Colonic mucosa (tissue), 4 donors: ENCODE measurements around the gene H6PD. TPM values are rescaled to one million over a fixed set of nuclear protein-coding genes. Genes with fewer than 3 reads are reported as not detected.

Experiments used
- DNase-seq: peaks from one replicate; pipeline ENCODE4 v3.0.0-alpha.2; 2020
- H3K27ac ChIP-seq: fragments of 200-600 bp; one replicate; pipeline ENCODE4 v1.8.0; 2021
- H3K27me3 ChIP-seq: fragments of 200-600 bp; one replicate; pipeline ENCODE4 v1.8.0; 2021
- H3K36me3 ChIP-seq: fragments of 200-600 bp; one replicate; pipeline ENCODE4 v1.8.0; 2021
- H3K4me1 ChIP-seq: fragments of 200-600 bp; one replicate; pipeline ENCODE4 v1.8.0; 2021; ENCODE audit warnings: mild to moderate bottlenecking
- H3K4me3 ChIP-seq: fragments of 200-600 bp; one replicate; pipeline ENCODE4 v1.8.0; 2021
- H3K9ac ChIP-seq, 2 donors: one replicate each; pipeline ENCODE4 v1.7.0; 2013; ENCODE audit warnings: control low read depth in 2 of 2, low read depth in 2 of 2, low read length in 2 of 2
- H3K9me3 ChIP-seq: fragments of 200-600 bp; one replicate; pipeline ENCODE4 v1.8.0; 2021
- intact Hi-C: fragments of 100-400 bp; cut with DNase I; formaldehyde crosslinking; loops from one replicate; pipeline ENCODE4 v1.14.1; 2022
- total RNA-seq, 2 donors: library from RNA; stranded (reverse); fragmentation: NEBNext Ultra II Directional in 1 of 2; extraction: Animal tissue kit (Norgen Biotek cat#: 25700) in 1 of 2; gene quantifications; one replicate each; pipeline ENCODE4 v1.2.1, GENCODE V29; 2021
- TF ChIP-seq, protein P1 (sequence below): fragments of 200-600 bp; IDR thresholded peaks from one replicate; pipeline ENCODE4 v1.8.0; 2022; ENCODE audit warnings: antibody characterized with exemption, mild to moderate bottlenecking
- donor health status: healthy.
- donor health status: DM: no; HTN: no; CAD: no.
- donor health status: DM: no; HTN: no; CAD: no.

The H6PD gene
- total RNA-seq, 2 donors from 2014 or later: 20.8 to 24.7 TPM

GRCh38 chr1:9269721-9270120 is 35.1 kb downstream of the H6PD start:
- no peaks in the 10 kb centered on the region for H3K9me3 ChIP-seq
- H3K4me1 ChIP-seq: no peaks in the 10 kb centered on the region
- intact Hi-C loops: no loop called here
- H3K9ac ChIP-seq: no peak overlapping the region
- no peak overlapping the region for H3K4me3 ChIP-seq
- peaks cover 1% of the 10 kb centered on the region for H3K36me3 ChIP-seq
- no peaks in the 10 kb centered on the region for H3K27me3 ChIP-seq
- no peak for DNase-seq
- H3K27ac ChIP-seq: no peak overlapping the region
- TF ChIP-seq, protein P1, sequence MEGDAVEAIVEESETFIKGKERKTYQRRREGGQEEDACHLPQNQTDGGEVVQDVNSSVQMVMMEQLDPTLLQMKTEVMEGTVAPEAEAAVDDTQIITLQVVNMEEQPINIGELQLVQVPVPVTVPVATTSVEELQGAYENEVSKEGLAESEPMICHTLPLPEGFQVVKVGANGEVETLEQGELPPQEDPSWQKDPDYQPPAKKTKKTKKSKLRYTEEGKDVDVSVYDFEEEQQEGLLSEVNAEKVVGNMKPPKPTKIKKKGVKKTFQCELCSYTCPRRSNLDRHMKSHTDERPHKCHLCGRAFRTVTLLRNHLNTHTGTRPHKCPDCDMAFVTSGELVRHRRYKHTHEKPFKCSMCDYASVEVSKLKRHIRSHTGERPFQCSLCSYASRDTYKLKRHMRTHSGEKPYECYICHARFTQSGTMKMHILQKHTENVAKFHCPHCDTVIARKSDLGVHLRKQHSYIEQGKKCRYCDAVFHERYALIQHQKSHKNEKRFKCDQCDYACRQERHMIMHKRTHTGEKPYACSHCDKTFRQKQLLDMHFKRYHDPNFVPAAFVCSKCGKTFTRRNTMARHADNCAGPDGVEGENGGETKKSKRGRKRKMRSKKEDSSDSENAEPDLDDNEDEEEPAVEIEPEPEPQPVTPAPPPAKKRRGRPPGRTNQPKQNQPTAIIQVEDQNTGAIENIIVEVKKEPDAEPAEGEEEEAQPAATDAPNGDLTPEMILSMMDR: no peak

DNA sequence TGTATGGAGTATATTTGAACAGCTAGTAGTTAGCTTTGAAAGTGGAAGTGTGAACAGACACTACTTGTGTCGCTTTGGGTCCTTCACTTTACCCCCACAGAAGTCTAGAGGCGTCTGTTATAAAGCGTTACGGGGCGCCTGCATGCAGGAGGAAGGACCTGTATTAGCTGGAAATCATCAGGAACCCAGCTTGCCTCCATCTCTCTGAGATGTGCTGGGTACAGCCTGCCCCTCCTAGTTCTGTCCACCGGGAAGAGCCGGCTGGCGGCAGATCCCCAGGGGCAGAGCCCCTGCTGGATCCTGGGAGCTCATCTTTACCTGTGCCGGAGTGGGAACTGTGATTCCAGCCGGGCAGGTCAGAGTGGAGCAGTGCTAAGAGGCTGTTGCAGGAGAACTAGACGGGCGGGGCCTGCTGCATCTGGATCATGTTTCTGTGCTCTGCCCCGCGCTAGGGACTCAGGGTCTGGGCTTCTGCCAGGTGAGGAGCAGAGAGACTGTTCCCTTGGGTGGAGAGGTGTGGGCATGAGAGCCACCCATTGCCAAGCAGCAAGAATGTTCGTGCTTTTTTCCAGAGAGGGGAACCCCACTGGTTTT is 35.8 kb downstream of the H6PD start:
- no peak overlapping the region for H3K9ac ChIP-seq
- no peak for DNase-seq

GRCh38 chr1:9271283-9271682 is 36.7 kb downstream of the H6PD start:
- no peak overlapping the region for H3K27ac ChIP-seq
- H3K9ac ChIP-seq: no peak overlapping the region
- no peak for DNase-seq
- TF ChIP-seq, protein P1: no peak
- H3K27me3 ChIP-seq: no peaks in the 10 kb centered on the region
- H3K4me3 ChIP-seq: no peak overlapping the region
- no peaks in the 10 kb centered on the region for H3K9me3 ChIP-seq
- intact Hi-C loops: no loop called here
- H3K36me3 ChIP-seq: no peaks in the 10 kb centered on the region
- H3K4me1 ChIP-seq: peaks cover 4% of the 10 kb centered on the region

More for the DNA sequence above, 35.8 kb downstream of the H6PD start:
- H3K4me1 ChIP-seq: no peaks in the 10 kb centered on the region
- intact Hi-C loops: no loop called here
- TF ChIP-seq, protein P1: no peak
- no peaks in the 10 kb centered on the region for H3K9me3 ChIP-seq
- no peaks in the 10 kb centered on the region for H3K36me3 ChIP-seq
- H3K27me3 ChIP-seq: no peaks in the 10 kb centered on the region
- no peak overlapping the region for H3K27ac ChIP-seq
- no peak overlapping the region for H3K4me3 ChIP-seq

GRCh38 chr1:9271861-9272595 is 37.5 kb downstream of the H6PD start:
- intact Hi-C loops: no loop called here
- Histone ChIP-seq H3K36me3 (no peaks in the 10 kb centered on the region), H3K9me3 (no peaks in the 10 kb centered on the region), H3K27me3 (no peaks in the 10 kb centered on the region), H3K4me1 (peaks cover 4% of the 10 kb centered on the region), H3K27ac (no peak overlapping the region), H3K4me3 (no peak overlapping the region), H3K9ac (no peak overlapping the region)
- DNase-seq: no peak
- TF ChIP-seq, protein P1: no peak

- no peak overlapping the region for H3K4me3 ChIP-seq
- intact Hi-C loops: no loop called here
- no peaks in the 10 kb centered on the region for H3K27me3 ChIP-seq
- peaks cover 4% of the 10 kb centered on the region for H3K4me1 ChIP-seq
- H3K9ac ChIP-seq: no peak overlapping the region
- no peaks in the 10 kb centered on the region for H3K36me3 ChIP-seq
- no peaks in the 10 kb centered on the region for H3K9me3 ChIP-seq
- TF ChIP-seq, protein P1: no peak
- H3K27ac ChIP-seq: no peak overlapping the region
- DNase-seq: no peak
Measured at GRCh38 chr1:9273177-9273576, 38.6 kb downstream of the H6PD start.
